H9 (cell line): ENCODE results near the gene SGCE. TPM values are rescaled to one million over a fixed set of nuclear protein-coding genes. Genes with fewer than 3 reads are reported as not detected.

Experiments used
- DNase-seq: peaks from one replicate; pipeline ENCODE4 v3.0.0-alpha.2; 2017
- H2AFZ ChIP-seq: one replicate; pipeline ENCODE4 v1.6.1; 2013; ENCODE audit warnings: mild to moderate bottlenecking, low read length, control low read depth, moderate library complexity
- H2AK5ac ChIP-seq: 2 replicates; pipeline ENCODE4 v1.6.1; 2013; ENCODE audit warnings: low read length, control low read depth, mixed read lengths; ENCODE audit not compliant: insufficient read length
- H2BK120ac ChIP-seq: one replicate; pipeline ENCODE4 v1.6.1; 2013; ENCODE audit warnings: low read depth, mild to moderate bottlenecking, low read length, control low read depth, inconsistent platforms; ENCODE audit not compliant: poor library complexity, severe bottlenecking
- H2BK12ac ChIP-seq: 2 replicates; pipeline ENCODE4 v1.6.1; 2013; ENCODE audit warnings: low read length, control low read depth, mixed read lengths, low read depth; ENCODE audit not compliant: insufficient read length
- H2BK15ac ChIP-seq: 2 replicates; pipeline ENCODE4 v1.6.1; 2013; ENCODE audit warnings: low read depth, low read length, control low read depth
- H2BK20ac ChIP-seq: one replicate; pipeline ENCODE4 v1.6.1; 2013; ENCODE audit warnings: low read depth, mild to moderate bottlenecking, low read length, control low read depth, inconsistent platforms; ENCODE audit not compliant: poor library complexity, severe bottlenecking
- H2BK5ac ChIP-seq: 2 replicates; pipeline ENCODE4 v1.6.1; 2013; ENCODE audit warnings: low read length, control low read depth, mixed read lengths; ENCODE audit not compliant: insufficient read length
- H3K14ac ChIP-seq: 2 replicates; pipeline ENCODE4 v1.6.1; 2013; ENCODE audit warnings: low read length, control low read depth; ENCODE audit not compliant: insufficient read depth
- H3K18ac ChIP-seq: 2 replicates; pipeline ENCODE4 v1.6.1; 2013; ENCODE audit warnings: low read depth, mild to moderate bottlenecking, mixed read lengths, low read length, control low read depth; ENCODE audit not compliant: insufficient read length
- H3K23ac ChIP-seq: 2 replicates; pipeline ENCODE4 v1.6.1; 2013; ENCODE audit warnings: low read length, control low read depth, mixed read lengths, low read depth; ENCODE audit not compliant: insufficient read length
- H3K23me2 ChIP-seq: 2 replicates; pipeline ENCODE4 v1.6.1; 2013; ENCODE audit warnings: low read depth, mild to moderate bottlenecking, mixed read lengths, low read length, control low read depth; ENCODE audit not compliant: insufficient read length, poor library complexity, severe bottlenecking
- H3K27ac ChIP-seq: 2 replicates; pipeline ENCODE4 v1.5.1; 2013; ENCODE audit warnings: low read length, control low read depth, mixed read lengths, low read depth; ENCODE audit not compliant: insufficient read length
- H3K27me3 ChIP-seq: 2 replicates; pipeline ENCODE4 v1.6.1; 2013; ENCODE audit warnings: low read length, control low read depth, inconsistent platforms; ENCODE audit not compliant: insufficient read depth
- H3K4ac ChIP-seq: 2 replicates; pipeline ENCODE4 v1.6.1; 2013; ENCODE audit warnings: low read depth, mild to moderate bottlenecking, control low read depth, inconsistent platforms, low read length, moderate library complexity
- H3K4me1 ChIP-seq: 2 replicates; pipeline ENCODE4 v1.6.1; 2013; ENCODE audit warnings: low read length, control low read depth, inconsistent platforms; ENCODE audit not compliant: insufficient read depth
- H3K4me2 ChIP-seq: 2 replicates; pipeline ENCODE4 v1.6.1; 2013; ENCODE audit warnings: low read length, control low read depth, mixed read lengths; ENCODE audit not compliant: insufficient read length, insufficient read depth
- H3K56ac ChIP-seq: 2 replicates; pipeline ENCODE4 v1.6.1; 2013; ENCODE audit warnings: low read depth, mild to moderate bottlenecking, mixed read lengths, low read length, control low read depth; ENCODE audit not compliant: insufficient read length
- H3K79me1 ChIP-seq: 2 replicates; pipeline ENCODE4 v1.6.1; 2013; ENCODE audit warnings: low read depth, mild to moderate bottlenecking, moderate library complexity, low read length, control low read depth, inconsistent platforms; ENCODE audit not compliant: insufficient read depth, poor library complexity, severe bottlenecking
- H3K79me2 ChIP-seq: 2 replicates; pipeline ENCODE4 v1.6.1; 2013; ENCODE audit warnings: low read length, control low read depth, inconsistent platforms; ENCODE audit not compliant: insufficient read depth
- H3K9ac ChIP-seq: 2 replicates; pipeline ENCODE4 v1.6.1; 2013; ENCODE audit warnings: low read length, control low read depth, mixed read lengths; ENCODE audit not compliant: insufficient read length; ENCODE audit errors: extremely low read depth
- H3K9me3 ChIP-seq: one replicate; pipeline ENCODE4 v1.6.1; 2013; ENCODE audit warnings: low read depth, low read length, inconsistent platforms; ENCODE audit not compliant: control insufficient read depth
- H3T11ph ChIP-seq: one replicate; pipeline ENCODE4 v1.6.1; 2013; ENCODE audit warnings: mild to moderate bottlenecking, low read length, control low read depth, inconsistent platforms
- H4K20me1 ChIP-seq: one replicate; pipeline ENCODE4 v1.6.1; 2013; ENCODE audit not compliant: control insufficient read depth, insufficient read length, insufficient read depth
- H4K5ac ChIP-seq: 2 replicates; pipeline ENCODE4 v1.6.1; 2013; ENCODE audit warnings: low read depth, mild to moderate bottlenecking, mixed read lengths, low read length, control low read depth; ENCODE audit not compliant: insufficient read length
- H4K8ac ChIP-seq: replicated peaks from 2 replicates; pipeline ENCODE4 v1.6.1; 2013; ENCODE audit warnings: low read length, control low read depth, mixed read lengths, low read depth; ENCODE audit not compliant: insufficient read length
- H4K91ac ChIP-seq: 2 replicates; pipeline ENCODE4 v1.6.1; 2013; ENCODE audit warnings: low read depth, mild to moderate bottlenecking, moderate library complexity, mixed read lengths, low read length, control low read depth; ENCODE audit not compliant: insufficient read length
- H3K27ac Mint-ChIP-seq, 3 experiments: 2 replicates in 2 of 3; 3 replicates in 1 of 3; pipeline ENCODE4 v1.8.0; 2020 to 2021; ENCODE audit warnings: mixed read lengths in 3 of 3, mild to moderate bottlenecking in 1 of 3, moderate library complexity in 1 of 3
- H3K27me3 Mint-ChIP-seq: 2 replicates; pipeline ENCODE4 v1.8.0; 2021; ENCODE audit warnings: low read depth, mild to moderate bottlenecking, moderate library complexity, mixed read lengths
- H3K36me3 Mint-ChIP-seq, 3 experiments: 2 replicates in 2 of 3; 3 replicates in 1 of 3; pipeline ENCODE4 v1.8.0; 2020 to 2021; ENCODE audit warnings: low read depth in 3 of 3, mixed read lengths in 3 of 3; ENCODE audit not compliant: insufficient read depth in 1 of 3
- H3K4me1 Mint-ChIP-seq, 2 experiments: 2 replicates each; pipeline ENCODE4 v1.8.0; 2020; ENCODE audit warnings: mixed read lengths in 2 of 2
- H3K4me3 Mint-ChIP-seq, 2 experiments: 2 replicates in 1 of 2; 3 replicates in 1 of 2; pipeline ENCODE4 v1.8.0; 2020 to 2021; ENCODE audit warnings: mild to moderate bottlenecking in 2 of 2, mixed read lengths in 2 of 2, moderate library complexity in 1 of 2
- H3K9me3 Mint-ChIP-seq, 2 experiments: 2 replicates in 1 of 2; 3 replicates in 1 of 2; pipeline ENCODE4 v1.8.0; 2020; ENCODE audit warnings: mild to moderate bottlenecking in 2 of 2, mixed read lengths in 2 of 2, moderate library complexity in 1 of 2
- CTCF ChIP-seq: fragments of 200-600 bp; sonication (generic); conservative IDR thresholded peaks from 3 replicates; pipeline ENCODE4 v1.8.0; 2021; ENCODE audit warnings: antibody characterized with exemption, mild to moderate bottlenecking
- WGBS: extraction: QIAGEN DNeasy Blood & Tissue Kit; methylation state at CpG from one replicate; pipeline ENCODE4 v1.1.7; 2013; ENCODE audit warnings: missing lambda C conversion rate, low lambda C conversion rate, mixed read lengths; ENCODE audit not compliant: insufficient read length; ENCODE audit errors: extremely low coverage; 5-methylcytosine and 5-hydroxymethylcytosine counted together
- total RNA-seq: library from RNA; stranded (reverse); gene quantifications from 2 replicates; pipeline ENCODE4 v1.2.1, GENCODE V29; 2021

The SGCE gene
- total RNA-seq, 1 experiment from 2014 or later = 30.5 TPM

DNA sequence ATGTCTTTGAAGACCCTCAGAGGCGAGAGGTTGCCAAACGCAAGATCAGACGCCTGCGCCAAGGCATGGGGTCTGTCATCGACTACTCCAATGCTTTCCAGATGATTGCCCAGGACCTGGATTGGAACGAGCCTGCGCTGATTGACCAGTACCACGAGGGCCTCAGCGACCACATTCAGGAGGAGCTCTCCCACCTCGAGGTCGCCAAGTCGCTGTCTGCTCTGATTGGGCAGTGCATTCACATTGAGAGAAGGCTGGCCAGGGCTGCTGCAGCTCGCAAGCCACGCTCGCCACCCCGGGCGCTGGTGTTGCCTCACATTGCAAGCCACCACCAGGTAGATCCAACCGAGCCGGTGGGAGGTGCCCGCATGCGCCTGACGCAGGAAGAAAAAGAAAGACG, 8.1 kb upstream of the SGCE start:
- Histone ChIP-seq H2BK120ac (no peak overlapping the region), H3K23me2 (no peaks in the 10 kb centered on the region), H4K5ac (no peak overlapping the region), H3K79me1 (no peaks in the 10 kb centered on the region), H3K4me1 (no peaks in the 10 kb centered on the region), H3K9me3 (no peaks in the 10 kb centered on the region), H3K4ac (no peak overlapping the region), H4K91ac (no peak overlapping the region), H2AFZ (no peak overlapping the region), H3K56ac (no peak overlapping the region), H3T11ph (no peak overlapping the region), H2BK20ac (no peak overlapping the region), H3K27ac (no peak overlapping the region), H4K20me1 (no peaks in the 10 kb centered on the region), H3K18ac (no peak overlapping the region), H3K4me2 (no peak overlapping the region), H2BK5ac (no peak overlapping the region), H2BK12ac (no peak overlapping the region), H3K9ac (no peak overlapping the region), H4K8ac (no peak overlapping the region), H3K27me3 (no peaks in the 10 kb centered on the region), H3K23ac (no peak overlapping the region), H2BK15ac (no peak overlapping the region), H3K79me2 (peaks cover 7% of the 10 kb centered on the region; the same call in 1 of the 2 replicates), H2AK5ac (no peak overlapping the region), H3K14ac (no peak overlapping the region)
- no CpG with 5 or more reads among the region's 23 CpGs for WGBS
- no peak for DNase-seq
- Mint-ChIP-seq H3K4me3 (no peak overlapping the region), H3K9me3 (peaks cover 12 to 19% of the 10 kb centered on the region in 2 experiments), H3K27ac (no peak overlapping the region), H3K36me3 (peaks cover 27 to 33% (median 32%) of the 10 kb centered on the region in 3 experiments), H3K27me3 (no peaks in the 10 kb centered on the region; the same call in 1 of the 2 replicates), H3K4me1 (peaks cover 3 to 14% of the 10 kb centered on the region in 2 experiments; a peak in 3 of 4 replicates)
- no peak for TF ChIP-seq CTCF
